GM23338 (cell line): ENCODE measurements around the gene FRMD4A. TPM values are rescaled to one million over a fixed set of nuclear protein-coding genes. Genes with fewer than 3 reads are reported as not detected.

ENCODE experiments used
- ATAC-seq: fragments of 200-7000 bp; cut with Tn5 transposase; 3 replicates; pipeline ENCODE4 v1.9.1; 2020
- DNase-seq: peaks from one replicate; pipeline ENCODE4 v3.0.0-alpha.2; 2015; ENCODE audit warnings: low spot score
- H2AFZ ChIP-seq: fragments of 200-600 bp; sonication (generic); 2 replicates; pipeline ENCODE4 v1.8.0; 2016; ENCODE audit warnings: antibody characterized with exemption, mild to moderate bottlenecking, moderate library complexity
- H3F3A ChIP-seq: fragments of 200-600 bp; sonication (generic); replicated peaks from 2 replicates; pipeline ENCODE4 v1.8.0; 2017; ENCODE audit warnings: antibody characterized with exemption, mixed run types, low read depth
- H3K27ac ChIP-seq: fragments of 200-600 bp; sonication (generic); 2 replicates; pipeline ENCODE4 v1.6.1; 2016; ENCODE audit warnings: low read depth
- H3K27me3 ChIP-seq: fragments of 200-600 bp; sonication (generic); 2 replicates; pipeline ENCODE4 v1.8.0; 2016; ENCODE audit warnings: mild to moderate bottlenecking, mixed run types, moderate library complexity; ENCODE audit not compliant: insufficient read depth
- H3K36me3 ChIP-seq: fragments of 200-600 bp; sonication (generic); 2 replicates; pipeline ENCODE4 v1.8.0; 2016; ENCODE audit warnings: mild to moderate bottlenecking; ENCODE audit not compliant: insufficient read depth
- H3K4me1 ChIP-seq: fragments of 200-600 bp; sonication (generic); 2 replicates; pipeline ENCODE4 v1.8.0; 2016; ENCODE audit warnings: mild to moderate bottlenecking, moderate library complexity; ENCODE audit not compliant: insufficient read depth
- H3K4me2 ChIP-seq: fragments of 200-600 bp; sonication (generic); 2 replicates; pipeline ENCODE4 v1.7.1; 2017; ENCODE audit warnings: mixed run types
- H3K4me3 ChIP-seq: fragments of 200-600 bp; sonication (generic); 2 replicates; pipeline ENCODE4 v1.6.1; 2016; ENCODE audit warnings: mixed run types
- H3K79me2 ChIP-seq: fragments of 200-600 bp; sonication (generic); replicated peaks from 2 replicates; pipeline ENCODE4 v1.8.0; 2017; ENCODE audit warnings: mild to moderate bottlenecking; ENCODE audit not compliant: insufficient read depth
- H3K9me2 ChIP-seq: fragments of 200-600 bp; sonication (generic); 2 replicates; pipeline ENCODE4 v1.8.0; 2017; ENCODE audit not compliant: insufficient read depth
- H4K20me1 ChIP-seq: fragments of 200-600 bp; sonication (generic); replicated peaks from 2 replicates; pipeline ENCODE4 v1.8.0; 2017; ENCODE audit warnings: mild to moderate bottlenecking; ENCODE audit not compliant: insufficient read depth
- H3K27ac Mint-ChIP-seq: 2 replicates; pipeline ENCODE4 v1.8.0; 2020; ENCODE audit warnings: inconsistent platforms, mild to moderate bottlenecking, moderate library complexity, mixed read lengths
- H3K27me3 Mint-ChIP-seq: 3 replicates; pipeline ENCODE4 v1.8.0; 2022; ENCODE audit warnings: low read depth, mild to moderate bottlenecking, moderate library complexity, mixed read lengths, inconsistent platforms; ENCODE audit not compliant: insufficient read depth, poor library complexity
- H3K36me3 Mint-ChIP-seq: 3 replicates; pipeline ENCODE4 v1.8.0; 2021; ENCODE audit warnings: low read depth, mild to moderate bottlenecking, inconsistent platforms, moderate library complexity, mixed read lengths
- H3K4me1 Mint-ChIP-seq: 3 replicates; pipeline ENCODE4 v1.8.0; 2020; ENCODE audit warnings: mild to moderate bottlenecking, inconsistent platforms, mixed read lengths
- H3K4me3 Mint-ChIP-seq: 3 replicates; pipeline ENCODE4 v1.8.0; 2021; ENCODE audit warnings: moderate library complexity, mild to moderate bottlenecking, inconsistent platforms, mixed read lengths
- H3K9me3 Mint-ChIP-seq: 3 replicates; pipeline ENCODE4 v1.8.0; 2020; ENCODE audit warnings: moderate library complexity, mild to moderate bottlenecking, inconsistent platforms, mixed read lengths
- EZH2phosphoT487 ChIP-seq: fragments of 200-600 bp; sonication (generic); IDR thresholded peaks from one replicate; pipeline ENCODE4 v1.8.1; 2018; ENCODE audit warnings: antibody characterized with exemption; ENCODE audit not compliant: unreplicated experiment
- JUNB ChIP-seq: IDR thresholded peaks from one replicate; pipeline ENCODE4 v1.6.1; 2016; ENCODE audit warnings: antibody characterized with exemption; ENCODE audit not compliant: unreplicated experiment
- NANOG ChIP-seq: IDR thresholded peaks from 2 replicates; pipeline ENCODE4 v1.6.1; 2016; ENCODE audit warnings: antibody characterized with exemption, borderline replicate concordance
- POLR2AphosphoS5 ChIP-seq: IDR thresholded peaks from 2 replicates; pipeline ENCODE4 v1.6.1; 2016; ENCODE audit warnings: antibody characterized with exemption, low read depth
- ZNF114 ChIP-seq: fragments of 250-450 bp; sonication (Bioruptor Pico); IDR thresholded peaks from 2 replicates; pipeline ENCODE4 v1.5.0; 2020; ENCODE audit warnings: mild to moderate bottlenecking, moderate library complexity
- polyA plus RNA-seq: library from polyadenylated mRNA; unstranded; fragments of >200 nt; fragmentation: Nextera tagmentation; extraction: Ambion mirVana; gene quantifications from 2 replicates; pipeline ENCODE4 v1.2.1, GENCODE V29; 2016
- total RNA-seq: library from RNA; depleted of rRNA; stranded (reverse); fragments of >200 nt; shearing (Covaris generic); gene quantifications from 2 replicates; pipeline ENCODE4 v1.2.3, GENCODE V29; 2014
- TF ChIP-seq, protein P1 (sequence below): fragments of 250-450 bp; sonication (Bioruptor Pico); IDR thresholded peaks from 2 replicates; pipeline ENCODE4 v1.5.0; 2020; ENCODE audit warnings: mild to moderate bottlenecking, moderate library complexity

The FRMD4A gene
- total and polyA plus RNA-seq, 2 experiments from 2014 or later, result 14.0 to 20.1 TPM

DNA sequence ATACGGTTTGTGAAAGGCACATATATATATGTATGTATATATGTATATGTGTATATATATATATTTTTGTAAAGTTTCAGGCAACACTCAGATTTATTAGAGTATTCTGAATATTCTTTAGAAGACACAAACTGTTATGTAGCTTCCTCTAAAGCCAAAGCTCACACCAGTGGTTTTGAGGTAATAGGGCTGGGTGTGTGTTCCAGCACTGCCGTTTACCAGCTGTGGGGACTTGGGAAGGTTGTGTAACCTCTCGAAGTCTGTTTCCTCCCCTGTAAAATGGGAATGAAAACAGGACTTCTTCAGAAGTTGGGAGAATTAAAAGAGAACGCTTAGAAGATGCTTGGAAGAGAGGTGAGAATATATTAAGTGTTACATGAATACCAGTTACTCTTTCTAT, 649.2 kb downstream of the FRMD4A start:
- Mint-ChIP-seq H3K27me3 (peaks cover 6% of the 10 kb centered on the region), H3K36me3 (peaks cover 22% of the 10 kb centered on the region), H3K4me3 (no peak overlapping the region), H3K9me3 (no peaks in the 10 kb centered on the region), H3K4me1 (peaks cover 5% of the 10 kb centered on the region), H3K27ac (no peak overlapping the region)
- Histone ChIP-seq H3K27ac (no peak overlapping the region), H3K4me2 (no peak overlapping the region), H3F3A (no peaks in the 10 kb centered on the region), H3K9me2 (no peaks in the 10 kb centered on the region), H3K79me2 (no peaks in the 10 kb centered on the region), H4K20me1 (0 out of 2 replicates have a peak, but pooled peaks cover 2% of the 10 kb centered on the region), H2AFZ (no peak overlapping the region), H3K27me3 (no peaks in the 10 kb centered on the region), H3K4me3 (no peak overlapping the region), H3K4me1 (no peaks in the 10 kb centered on the region), H3K36me3 (no peaks in the 10 kb centered on the region)
- no peak for DNase-seq
- TF ChIP-seq ZNF114 (CRISPR knock-in tag) (no peak), POLR2AphosphoS5 (no peak)
- TF ChIP-seq, protein P1, sequence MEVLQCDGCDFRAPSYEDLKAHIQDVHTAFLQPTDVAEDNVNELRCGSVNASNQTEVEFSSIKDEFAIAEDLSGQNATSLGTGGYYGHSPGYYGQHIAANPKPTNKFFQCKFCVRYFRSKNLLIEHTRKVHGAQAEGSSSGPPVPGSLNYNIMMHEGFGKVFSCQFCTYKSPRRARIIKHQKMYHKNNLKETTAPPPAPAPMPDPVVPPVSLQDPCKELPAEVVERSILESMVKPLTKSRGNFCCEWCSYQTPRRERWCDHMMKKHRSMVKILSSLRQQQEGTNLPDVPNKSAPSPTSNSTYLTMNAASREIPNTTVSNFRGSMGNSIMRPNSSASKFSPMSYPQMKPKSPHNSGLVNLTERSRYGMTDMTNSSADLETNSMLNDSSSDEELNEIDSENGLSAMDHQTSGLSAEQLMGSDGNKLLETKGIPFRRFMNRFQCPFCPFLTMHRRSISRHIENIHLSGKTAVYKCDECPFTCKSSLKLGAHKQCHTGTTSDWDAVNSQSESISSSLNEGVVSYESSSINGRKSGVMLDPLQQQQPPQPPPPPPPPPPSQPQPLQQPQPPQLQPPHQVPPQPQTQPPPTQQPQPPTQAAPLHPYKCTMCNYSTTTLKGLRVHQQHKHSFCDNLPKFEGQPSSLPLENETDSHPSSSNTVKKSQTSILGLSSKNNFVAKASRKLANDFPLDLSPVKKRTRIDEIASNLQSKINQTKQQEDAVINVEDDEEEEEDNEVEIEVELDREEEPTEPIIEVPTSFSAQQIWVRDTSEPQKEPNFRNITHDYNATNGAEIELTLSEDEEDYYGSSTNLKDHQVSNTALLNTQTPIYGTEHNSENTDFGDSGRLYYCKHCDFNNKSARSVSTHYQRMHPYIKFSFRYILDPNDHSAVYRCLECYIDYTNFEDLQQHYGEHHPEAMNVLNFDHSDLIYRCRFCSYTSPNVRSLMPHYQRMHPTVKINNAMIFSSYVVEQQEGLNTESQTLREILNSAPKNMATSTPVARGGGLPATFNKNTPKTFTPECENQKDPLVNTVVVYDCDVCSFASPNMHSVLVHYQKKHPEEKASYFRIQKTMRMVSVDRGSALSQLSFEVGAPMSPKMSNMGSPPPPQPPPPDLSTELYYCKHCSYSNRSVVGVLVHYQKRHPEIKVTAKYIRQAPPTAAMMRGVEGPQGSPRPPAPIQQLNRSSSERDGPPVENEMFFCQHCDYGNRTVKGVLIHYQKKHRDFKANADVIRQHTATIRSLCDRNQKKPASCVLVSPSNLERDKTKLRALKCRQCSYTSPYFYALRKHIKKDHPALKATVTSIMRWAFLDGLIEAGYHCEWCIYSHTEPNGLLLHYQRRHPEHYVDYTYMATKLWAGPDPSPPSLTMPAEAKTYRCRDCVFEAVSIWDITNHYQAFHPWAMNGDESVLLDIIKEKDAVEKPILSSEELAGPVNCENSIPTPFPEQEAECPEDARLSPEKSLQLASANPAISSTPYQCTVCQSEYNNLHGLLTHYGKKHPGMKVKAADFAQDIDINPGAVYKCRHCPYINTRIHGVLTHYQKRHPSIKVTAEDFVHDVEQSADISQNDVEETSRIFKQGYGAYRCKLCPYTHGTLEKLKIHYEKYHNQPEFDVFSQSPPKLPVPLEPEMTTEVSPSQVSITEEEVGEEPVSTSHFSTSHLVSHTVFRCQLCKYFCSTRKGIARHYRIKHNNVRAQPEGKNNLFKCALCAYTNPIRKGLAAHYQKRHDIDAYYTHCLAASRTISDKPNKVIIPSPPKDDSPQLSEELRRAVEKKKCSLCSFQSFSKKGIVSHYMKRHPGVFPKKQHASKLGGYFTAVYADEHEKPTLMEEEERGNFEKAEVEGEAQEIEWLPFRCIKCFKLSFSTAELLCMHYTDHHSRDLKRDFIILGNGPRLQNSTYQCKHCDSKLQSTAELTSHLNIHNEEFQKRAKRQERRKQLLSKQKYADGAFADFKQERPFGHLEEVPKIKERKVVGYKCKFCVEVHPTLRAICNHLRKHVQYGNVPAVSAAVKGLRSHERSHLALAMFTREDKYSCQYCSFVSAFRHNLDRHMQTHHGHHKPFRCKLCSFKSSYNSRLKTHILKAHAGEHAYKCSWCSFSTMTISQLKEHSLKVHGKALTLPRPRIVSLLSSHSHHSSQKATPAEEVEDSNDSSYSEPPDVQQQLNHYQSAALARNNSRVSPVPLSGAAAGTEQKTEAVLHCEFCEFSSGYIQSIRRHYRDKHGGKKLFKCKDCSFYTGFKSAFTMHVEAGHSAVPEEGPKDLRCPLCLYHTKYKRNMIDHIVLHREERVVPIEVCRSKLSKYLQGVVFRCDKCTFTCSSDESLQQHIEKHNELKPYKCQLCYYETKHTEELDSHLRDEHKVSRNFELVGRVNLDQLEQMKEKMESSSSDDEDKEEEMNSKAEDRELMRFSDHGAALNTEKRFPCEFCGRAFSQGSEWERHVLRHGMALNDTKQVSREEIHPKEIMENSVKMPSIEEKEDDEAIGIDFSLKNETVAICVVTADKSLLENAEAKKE (CRISPR knock-in tag), result no peak
- no peak for ATAC-seq

DNA sequence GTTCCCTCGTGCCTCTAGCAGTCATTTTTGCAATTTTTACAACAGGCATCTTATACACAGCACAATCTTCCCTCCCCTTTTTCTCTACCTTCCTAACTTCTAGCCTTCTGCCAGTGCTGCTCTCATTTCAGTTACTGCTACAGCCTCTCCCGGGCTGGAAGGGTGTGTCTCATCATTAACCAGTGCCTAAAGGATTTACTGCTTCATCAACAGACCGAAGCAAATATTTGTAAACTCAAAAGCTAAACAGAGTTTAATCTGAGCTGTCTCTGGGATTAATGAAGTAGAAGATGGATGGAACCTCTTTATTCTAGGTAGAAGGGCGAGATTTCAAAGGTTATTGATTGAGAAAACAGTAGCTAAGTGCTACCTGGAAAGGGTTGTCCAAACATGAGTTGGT, 649.6 kb downstream of the FRMD4A start:
- no peak overlapping the region for H3K4me3 Mint-ChIP-seq
- Histone ChIP-seq H3K27me3 (no peaks in the 10 kb centered on the region), H3K4me3 (no peak overlapping the region), H3K79me2 (no peaks in the 10 kb centered on the region), H2AFZ (no peak overlapping the region), H3K4me1 (no peaks in the 10 kb centered on the region), H3K27ac (no peak overlapping the region), H3K9me2 (no peaks in the 10 kb centered on the region), H3K4me2 (no peak overlapping the region), H3K36me3 (no peaks in the 10 kb centered on the region), H4K20me1 (0 out of 2 replicates have a peak, but pooled peaks cover 2% of the 10 kb centered on the region), H3F3A (no peaks in the 10 kb centered on the region)
- H3K36me3 Mint-ChIP-seq, result peaks cover 22% of the 10 kb centered on the region
- H3K27me3 Mint-ChIP-seq, result peaks cover 6% of the 10 kb centered on the region
- no peak for ATAC-seq
- H3K9me3 Mint-ChIP-seq, result no peaks in the 10 kb centered on the region
- H3K27ac Mint-ChIP-seq, result no peak overlapping the region
- DNase-seq, result no peak
- peaks cover 5% of the 10 kb centered on the region for H3K4me1 Mint-ChIP-seq
- TF ChIP-seq, protein P1 (CRISPR knock-in tag), result no peak
- TF ChIP-seq JUNB, result no peak
- no peak for TF ChIP-seq EZH2phosphoT487
- TF ChIP-seq NANOG, result no peak
